IMR-90 (cell line): Measurements from ENCODE around the gene VAMP7.

Source experiments
- MAFK ChIP-seq: IDR thresholded peaks from 2 replicates; pipeline ENCODE4 v1.6.1; 2012; ENCODE audit warnings: low read depth, low read length, improper control_type of control experiment
- MXI1 ChIP-seq: IDR thresholded peaks from 2 replicates; pipeline ENCODE4 v1.6.1; 2012; ENCODE audit warnings: low read depth, mild to moderate bottlenecking, low read length, moderate library complexity, borderline replicate concordance
- RAD21 ChIP-seq: IDR thresholded peaks from 2 replicates; pipeline ENCODE4 v1.6.1; 2012; ENCODE audit warnings: low read length, improper control_type of control experiment
- RFX5 ChIP-seq: IDR thresholded peaks from 2 replicates; pipeline ENCODE4 v1.8.0; 2012; ENCODE audit warnings: low read depth, mild to moderate bottlenecking, low read length, moderate library complexity
- TF ChIP-seq, protein P1 (sequence below): conservative IDR thresholded peaks from 2 replicates; pipeline ENCODE4 v1.5.1; 2012; ENCODE audit warnings: mild to moderate bottlenecking, low read depth, low read length, improper control_type of control experiment
- TF ChIP-seq, protein P2 (sequence below): fragments of 150-350 bp; IDR thresholded peaks from 2 replicates; pipeline ENCODE4 v1.6.1; 2017; ENCODE audit warnings: mild to moderate bottlenecking, antibody characterized with exemption, low read length, low read depth

DNA sequence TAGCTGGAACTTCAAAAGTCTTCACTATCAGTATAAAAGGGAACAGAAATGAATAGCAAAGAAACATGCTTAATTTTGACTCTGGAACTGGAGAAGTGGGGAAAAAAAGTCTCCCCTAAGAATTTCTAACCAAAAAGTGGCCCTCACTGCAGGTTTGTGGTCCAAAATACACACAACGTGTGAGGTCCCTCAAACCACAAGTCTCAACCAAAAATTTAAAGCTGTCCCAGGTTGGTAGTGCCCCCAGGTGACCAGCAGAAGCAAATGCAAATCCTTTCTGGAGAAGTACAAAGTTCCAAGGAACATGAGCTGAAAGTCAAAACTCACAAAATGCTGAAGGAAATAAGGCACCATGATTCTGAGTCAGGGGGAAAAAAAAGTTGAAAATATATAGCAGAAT lies 23.6 kb upstream of the VAMP7 start:
- TF ChIP-seq, protein P1, sequence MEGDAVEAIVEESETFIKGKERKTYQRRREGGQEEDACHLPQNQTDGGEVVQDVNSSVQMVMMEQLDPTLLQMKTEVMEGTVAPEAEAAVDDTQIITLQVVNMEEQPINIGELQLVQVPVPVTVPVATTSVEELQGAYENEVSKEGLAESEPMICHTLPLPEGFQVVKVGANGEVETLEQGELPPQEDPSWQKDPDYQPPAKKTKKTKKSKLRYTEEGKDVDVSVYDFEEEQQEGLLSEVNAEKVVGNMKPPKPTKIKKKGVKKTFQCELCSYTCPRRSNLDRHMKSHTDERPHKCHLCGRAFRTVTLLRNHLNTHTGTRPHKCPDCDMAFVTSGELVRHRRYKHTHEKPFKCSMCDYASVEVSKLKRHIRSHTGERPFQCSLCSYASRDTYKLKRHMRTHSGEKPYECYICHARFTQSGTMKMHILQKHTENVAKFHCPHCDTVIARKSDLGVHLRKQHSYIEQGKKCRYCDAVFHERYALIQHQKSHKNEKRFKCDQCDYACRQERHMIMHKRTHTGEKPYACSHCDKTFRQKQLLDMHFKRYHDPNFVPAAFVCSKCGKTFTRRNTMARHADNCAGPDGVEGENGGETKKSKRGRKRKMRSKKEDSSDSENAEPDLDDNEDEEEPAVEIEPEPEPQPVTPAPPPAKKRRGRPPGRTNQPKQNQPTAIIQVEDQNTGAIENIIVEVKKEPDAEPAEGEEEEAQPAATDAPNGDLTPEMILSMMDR, result peak; percentile 21; the same call in 1 of the 2 replicates
- TF ChIP-seq RAD21, result 0 out of 2 replicates have a peak, but pooled peaks have one; percentile 16
- TF ChIP-seq RFX5, result no peak
- no peak for TF ChIP-seq MAFK
- TF ChIP-seq MXI1, result no peak
- TF ChIP-seq, protein P2, sequence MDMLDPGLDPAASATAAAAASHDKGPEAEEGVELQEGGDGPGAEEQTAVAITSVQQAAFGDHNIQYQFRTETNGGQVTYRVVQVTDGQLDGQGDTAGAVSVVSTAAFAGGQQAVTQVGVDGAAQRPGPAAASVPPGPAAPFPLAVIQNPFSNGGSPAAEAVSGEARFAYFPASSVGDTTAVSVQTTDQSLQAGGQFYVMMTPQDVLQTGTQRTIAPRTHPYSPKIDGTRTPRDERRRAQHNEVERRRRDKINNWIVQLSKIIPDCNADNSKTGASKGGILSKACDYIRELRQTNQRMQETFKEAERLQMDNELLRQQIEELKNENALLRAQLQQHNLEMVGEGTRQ, result no peak
